Neural progenitor cell (in vitro differentiated cells): ENCODE data around the gene WDR35. TPM values are rescaled to one million over a fixed set of nuclear protein-coding genes. Genes with fewer than 3 reads are reported as not detected.

Source experiments
- DNase-seq: peaks from one replicate; pipeline ENCODE4 v3.0.0-alpha.2; 2016; ENCODE audit warnings: low spot score
- H2AFZ ChIP-seq: fragments of 200-600 bp; sonication (generic); replicated peaks from 2 replicates; pipeline ENCODE4 v1.6.1; 2016; ENCODE audit warnings: antibody characterized with exemption
- H3F3A ChIP-seq: fragments of 200-600 bp; sonication (generic); 2 replicates; pipeline ENCODE4 v1.6.1; 2016; ENCODE audit warnings: antibody characterized with exemption, low read depth
- H3K27ac ChIP-seq: fragments of 200-600 bp; sonication (generic); 2 replicates; pipeline ENCODE4 v1.5.1; 2016; ENCODE audit warnings: mild to moderate bottlenecking
- H3K27me3 ChIP-seq: fragments of 200-600 bp; sonication (generic); 2 replicates; pipeline ENCODE4 v1.6.1; 2016; ENCODE audit warnings: mild to moderate bottlenecking, moderate library complexity
- H3K36me3 ChIP-seq: fragments of 200-600 bp; sonication (generic); 2 replicates; pipeline ENCODE4 v1.5.1; 2016
- H3K4me1 ChIP-seq: fragments of 200-600 bp; sonication (generic); 2 replicates; pipeline ENCODE4 v1.6.1; 2016; ENCODE audit warnings: mixed run types
- H3K4me2 ChIP-seq: fragments of 200-600 bp; sonication (generic); 2 replicates; pipeline ENCODE4 v1.6.1; 2016
- H3K4me3 ChIP-seq: fragments of 200-600 bp; sonication (generic); 2 replicates; pipeline ENCODE4 v1.5.1; 2016
- H3K79me2 ChIP-seq: fragments of 200-600 bp; sonication (generic); 2 replicates; pipeline ENCODE4 v1.6.1; 2016; ENCODE audit warnings: low read depth
- H3K9ac ChIP-seq: fragments of 200-600 bp; sonication (generic); 2 replicates; pipeline ENCODE4 v1.6.1; 2016
- H3K9me3 ChIP-seq: fragments of 200-600 bp; sonication (generic); 2 replicates; pipeline ENCODE4 v1.5.1; 2016; ENCODE audit warnings: low read depth
- H4K20me1 ChIP-seq: fragments of 200-600 bp; sonication (generic); 2 replicates; pipeline ENCODE4 v1.6.1; 2016; ENCODE audit warnings: low read depth
- H3K27ac Mint-ChIP-seq: 3 replicates; pipeline ENCODE4 v1.8.0; 2021; ENCODE audit warnings: mixed read lengths
- H3K27me3 Mint-ChIP-seq: 2 replicates; pipeline ENCODE4 v1.8.0; 2022; ENCODE audit warnings: low read depth, mild to moderate bottlenecking, inconsistent platforms, moderate library complexity, mixed read lengths; ENCODE audit not compliant: insufficient read depth
- H3K36me3 Mint-ChIP-seq: 3 replicates; pipeline ENCODE4 v1.8.0; 2021; ENCODE audit warnings: mixed read lengths
- H3K4me1 Mint-ChIP-seq: 3 replicates; pipeline ENCODE4 v1.8.0; 2021; ENCODE audit warnings: mixed read lengths
- H3K4me3 Mint-ChIP-seq: 3 replicates; pipeline ENCODE4 v1.8.0; 2021; ENCODE audit warnings: mild to moderate bottlenecking, moderate library complexity, mixed read lengths
- H3K9me3 Mint-ChIP-seq: 3 replicates; pipeline ENCODE4 v1.8.0; 2020; ENCODE audit warnings: mixed read lengths
- EZH2 ChIP-seq: fragments of 200-600 bp; sonication (generic); IDR thresholded peaks from 2 replicates; pipeline ENCODE4 v1.6.1; 2017; ENCODE audit warnings: antibody characterized with exemption, mild to moderate bottlenecking, moderate library complexity
- EZH2phosphoT487 ChIP-seq: fragments of 200-600 bp; sonication (generic); IDR thresholded peaks from 2 replicates; pipeline ENCODE4 v1.6.1; 2017; ENCODE audit warnings: antibody characterized with exemption
- total RNA-seq: library from RNA; depleted of rRNA; stranded (reverse); fragments of >200 nt; gene quantifications from 2 replicates; pipeline ENCODE4 v1.2.3, GENCODE V29; 2015; ENCODE audit warnings: low replicate concordance
- TF ChIP-seq, protein P1 (sequence below): fragments of 200-600 bp; sonication (generic); IDR thresholded peaks from 2 replicates; pipeline ENCODE4 v1.5.1; 2017; ENCODE audit warnings: antibody characterized with exemption, mild to moderate bottlenecking

WDR35 gene
- total RNA-seq, 1 donor from 2014 or later, result 31.6 TPM

DNA sequence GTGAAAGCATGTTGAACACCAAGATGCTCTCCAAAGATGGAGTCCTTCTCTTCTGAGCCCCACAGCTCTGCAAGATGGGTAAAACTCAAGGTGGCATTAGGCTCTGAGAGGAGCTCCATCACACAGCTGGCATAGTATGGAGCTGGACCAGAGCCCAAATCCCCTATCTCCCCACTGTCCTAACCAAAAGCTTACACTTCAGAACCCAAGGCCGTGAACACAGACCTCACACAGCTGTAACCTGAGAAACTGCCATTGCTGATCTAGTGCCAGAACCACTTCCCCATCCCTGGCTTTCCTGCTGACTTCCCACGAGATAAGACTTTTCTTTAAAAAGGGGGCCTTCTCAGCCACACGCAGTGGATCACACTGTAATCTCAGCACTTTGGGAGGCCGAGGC is 113.2 kb downstream of the WDR35 start:
- H4K20me1 ChIP-seq, result no peaks in the 10 kb centered on the region
- no peaks in the 10 kb centered on the region for H3K36me3 ChIP-seq
- H2AFZ ChIP-seq, result no peak overlapping the region
- H3K4me2 ChIP-seq, result no peak overlapping the region
- Mint-ChIP-seq H3K27ac (no peak overlapping the region), H3K4me1 (no peaks in the 10 kb centered on the region), H3K27me3 (peaks cover 5% of the 10 kb centered on the region), H3K9me3 (no peaks in the 10 kb centered on the region), H3K36me3 (no peaks in the 10 kb centered on the region), H3K4me3 (no peak overlapping the region)
- no peak overlapping the region for H3K27ac ChIP-seq
- TF ChIP-seq EZH2 (no peak), EZH2phosphoT487 (no peak)
- TF ChIP-seq, protein P1, sequence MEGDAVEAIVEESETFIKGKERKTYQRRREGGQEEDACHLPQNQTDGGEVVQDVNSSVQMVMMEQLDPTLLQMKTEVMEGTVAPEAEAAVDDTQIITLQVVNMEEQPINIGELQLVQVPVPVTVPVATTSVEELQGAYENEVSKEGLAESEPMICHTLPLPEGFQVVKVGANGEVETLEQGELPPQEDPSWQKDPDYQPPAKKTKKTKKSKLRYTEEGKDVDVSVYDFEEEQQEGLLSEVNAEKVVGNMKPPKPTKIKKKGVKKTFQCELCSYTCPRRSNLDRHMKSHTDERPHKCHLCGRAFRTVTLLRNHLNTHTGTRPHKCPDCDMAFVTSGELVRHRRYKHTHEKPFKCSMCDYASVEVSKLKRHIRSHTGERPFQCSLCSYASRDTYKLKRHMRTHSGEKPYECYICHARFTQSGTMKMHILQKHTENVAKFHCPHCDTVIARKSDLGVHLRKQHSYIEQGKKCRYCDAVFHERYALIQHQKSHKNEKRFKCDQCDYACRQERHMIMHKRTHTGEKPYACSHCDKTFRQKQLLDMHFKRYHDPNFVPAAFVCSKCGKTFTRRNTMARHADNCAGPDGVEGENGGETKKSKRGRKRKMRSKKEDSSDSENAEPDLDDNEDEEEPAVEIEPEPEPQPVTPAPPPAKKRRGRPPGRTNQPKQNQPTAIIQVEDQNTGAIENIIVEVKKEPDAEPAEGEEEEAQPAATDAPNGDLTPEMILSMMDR, result no peak
- H3K4me1 ChIP-seq, result no peaks in the 10 kb centered on the region
- no peaks in the 10 kb centered on the region for H3K27me3 ChIP-seq
- H3F3A ChIP-seq, result no peaks in the 10 kb centered on the region
- H3K4me3 ChIP-seq, result no peak overlapping the region
- H3K79me2 ChIP-seq, result no peaks in the 10 kb centered on the region
- no peaks in the 10 kb centered on the region for H3K9me3 ChIP-seq
- no peak for DNase-seq
- H3K9ac ChIP-seq, result no peak overlapping the region

DNA sequence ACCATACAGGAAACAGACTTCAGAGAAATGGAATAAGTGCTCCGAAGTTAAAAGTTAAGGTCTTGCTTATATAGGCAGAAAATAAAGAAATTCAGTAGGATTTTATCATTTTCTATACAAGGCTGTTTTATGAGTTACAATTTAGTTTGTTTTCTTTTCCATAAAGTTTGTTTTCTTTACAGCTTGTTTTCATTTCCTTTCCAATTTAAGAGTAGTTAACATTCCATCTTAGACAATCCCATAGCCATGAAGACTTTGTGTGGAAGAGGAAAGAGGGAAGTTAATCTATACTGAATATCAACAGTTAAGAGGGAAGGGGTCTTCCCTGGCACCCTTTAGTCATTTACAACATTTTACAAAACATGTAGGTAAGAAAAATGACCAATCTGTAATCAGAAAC is 114.6 kb downstream of the WDR35 start:
- Histone ChIP-seq H3K4me2 (no peak overlapping the region), H3K9me3 (no peaks in the 10 kb centered on the region), H4K20me1 (no peaks in the 10 kb centered on the region), H3K9ac (no peak overlapping the region), H3K27me3 (no peaks in the 10 kb centered on the region), H3K79me2 (no peaks in the 10 kb centered on the region), H2AFZ (no peak overlapping the region), H3F3A (no peaks in the 10 kb centered on the region), H3K4me1 (no peaks in the 10 kb centered on the region), H3K27ac (no peak overlapping the region), H3K36me3 (no peaks in the 10 kb centered on the region), H3K4me3 (no peak overlapping the region)
- Mint-ChIP-seq H3K4me3 (no peak overlapping the region), H3K9me3 (no peaks in the 10 kb centered on the region), H3K27ac (no peak overlapping the region), H3K36me3 (no peaks in the 10 kb centered on the region), H3K4me1 (no peaks in the 10 kb centered on the region), H3K27me3 (peaks cover 6% of the 10 kb centered on the region)
- no peak for DNase-seq
- TF ChIP-seq, protein P1, result no peak
- TF ChIP-seq EZH2 (no peak), EZH2phosphoT487 (no peak)

DNA sequence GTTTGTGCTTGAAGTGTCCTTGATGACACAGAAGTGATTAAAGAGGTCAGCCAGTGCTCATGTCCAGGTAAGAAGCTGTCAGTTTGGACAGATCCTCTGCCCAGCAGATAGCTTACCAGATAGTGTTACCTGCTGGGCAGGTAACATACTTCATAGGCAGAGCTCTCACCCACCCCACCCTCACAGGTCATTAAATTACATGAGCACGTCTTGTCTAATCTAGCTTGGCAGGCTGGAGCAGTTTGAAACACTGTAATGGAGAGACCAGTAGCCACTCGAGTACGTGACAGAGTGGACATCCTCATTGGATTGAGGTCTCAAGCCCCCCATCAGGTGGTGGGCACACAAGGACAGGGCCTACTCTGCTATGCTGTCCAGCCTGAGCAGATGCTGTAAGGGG is 115.2 kb downstream of the WDR35 start:
- H3K9me3 Mint-ChIP-seq, result no peaks in the 10 kb centered on the region
- no peaks in the 10 kb centered on the region for H3K79me2 ChIP-seq
- H2AFZ ChIP-seq, result no peak overlapping the region
- peaks cover 9% of the 10 kb centered on the region for H3K27me3 Mint-ChIP-seq
- H3K36me3 ChIP-seq, result no peaks in the 10 kb centered on the region
- H3K4me1 Mint-ChIP-seq, result no peaks in the 10 kb centered on the region
- no peaks in the 10 kb centered on the region for H3K36me3 Mint-ChIP-seq
- H3K9me3 ChIP-seq, result no peaks in the 10 kb centered on the region
- no peak overlapping the region for H3K4me2 ChIP-seq
- no peaks in the 10 kb centered on the region for H3F3A ChIP-seq
- no peak for DNase-seq
- H3K27ac ChIP-seq, result no peak overlapping the region
- no peak for TF ChIP-seq EZH2phosphoT487
- TF ChIP-seq, protein P1, result no peak
- no peak for TF ChIP-seq EZH2
- H3K27ac Mint-ChIP-seq, result no peak overlapping the region
- H3K4me3 ChIP-seq, result no peak overlapping the region
- peaks cover under 1% of the 10 kb centered on the region for H3K27me3 ChIP-seq
- no peaks in the 10 kb centered on the region for H4K20me1 ChIP-seq
- H3K4me3 Mint-ChIP-seq, result no peak overlapping the region
- no peak overlapping the region for H3K9ac ChIP-seq
- H3K4me1 ChIP-seq, result no peaks in the 10 kb centered on the region
